ENCODE results near the gene LRBA.

LRBA gene

GRCh38 chr4:150648123-150648522, 367.0 kb downstream of the LRBA start:
- DNase-seq, result no peak

- DNase-seq, result no peak
Measured at GRCh38 chr4:150647008-150647407, 368.1 kb downstream of the LRBA start.

GRCh38 chr4:150641612-150642011, 373.5 kb downstream of the LRBA start:
- DNase-seq, result no peak

GRCh38 chr4:150632639-150633038, 382.4 kb downstream of the LRBA start:
- DNase-seq, result no peak

- no peak for DNase-seq
Measured at GRCh38 chr4:150628073-150628472, 387.0 kb downstream of the LRBA start.

- no peak for DNase-seq
Measured at GRCh38 chr4:150625033-150625432, 390.1 kb downstream of the LRBA start.

- DNase-seq, result no peak
Measured at GRCh38 chr4:150624055-150624454, 391.0 kb downstream of the LRBA start.

- no peak for DNase-seq
Measured at GRCh38 chr4:150619042-150619441, 396.0 kb downstream of the LRBA start.

- no peak for DNase-seq
Measured at GRCh38 chr4:150609131-150609530, 406.0 kb downstream of the LRBA start.

- no peak for DNase-seq
Measured at GRCh38 chr4:150600812-150601445, 414.2 kb downstream of the LRBA start.

- DNase-seq, result no peak
Measured at GRCh38 chr4:150599547-150599946, 415.5 kb downstream of the LRBA start.

GRCh38 chr4:150598909-150599308, 416.2 kb downstream of the LRBA start:
- DNase-seq, result no peak

GRCh38 chr4:150593996-150594395, 421.1 kb downstream of the LRBA start:
- DNase-seq, result peak; percentile 10

- no peak for DNase-seq
Measured at GRCh38 chr4:150591904-150592303, 423.2 kb downstream of the LRBA start.

GRCh38 chr4:150591406-150591805, 423.7 kb downstream of the LRBA start:
- no peak for DNase-seq

- no peak for DNase-seq
Measured at GRCh38 chr4:150590631-150591030, 424.5 kb downstream of the LRBA start.

GRCh38 chr4:150589157-150589556, 425.9 kb downstream of the LRBA start:
- no peak for DNase-seq

- DNase-seq, result no peak
Measured at GRCh38 chr4:150588316-150588715, 426.8 kb downstream of the LRBA start.

GRCh38 chr4:150586162-150586810, 428.8 kb downstream of the LRBA start:
- DNase-seq, result no peak

- DNase-seq, result no peak
Measured at GRCh38 chr4:150585611-150586010, 429.5 kb downstream of the LRBA start.

GRCh38 chr4:150584111-150584915, 430.8 kb downstream of the LRBA start:
- DNase-seq, result no peak

- DNase-seq, result no peak
Measured at GRCh38 chr4:150583287-150584110, 431.6 kb downstream of the LRBA start.

GRCh38 chr4:150582873-150583286, 432.2 kb downstream of the LRBA start:
- no peak for DNase-seq
